ENCODE results near the gene DLG2. TPM values are rescaled to one million over a fixed set of nuclear protein-coding genes. Genes with fewer than 3 reads are reported as not detected.
"Not testable (repeated sequence)": the region's sequence is repeated elsewhere in the genome, so short reads cannot be mapped to it uniquely, and the experiment has no call there.

DLG2 gene
- polyA plus RNA-seq, 5 donors = 5.1 to 13.2 (median 8.4) TPM

- DNase-seq = no peak
Observed at GRCh38 chr11:85027346-85027745, 599.8 kb downstream of the DLG2 start.

- DNase-seq = no peak
Observed at GRCh38 chr11:85021058-85021457, 606.1 kb downstream of the DLG2 start.

- no peak for DNase-seq
Observed at GRCh38 chr11:84993386-84993785, 633.8 kb downstream of the DLG2 start.

GRCh38 chr11:84990141-84990540 is 637.0 kb downstream of the DLG2 start:
- no peak for DNase-seq

DNA sequence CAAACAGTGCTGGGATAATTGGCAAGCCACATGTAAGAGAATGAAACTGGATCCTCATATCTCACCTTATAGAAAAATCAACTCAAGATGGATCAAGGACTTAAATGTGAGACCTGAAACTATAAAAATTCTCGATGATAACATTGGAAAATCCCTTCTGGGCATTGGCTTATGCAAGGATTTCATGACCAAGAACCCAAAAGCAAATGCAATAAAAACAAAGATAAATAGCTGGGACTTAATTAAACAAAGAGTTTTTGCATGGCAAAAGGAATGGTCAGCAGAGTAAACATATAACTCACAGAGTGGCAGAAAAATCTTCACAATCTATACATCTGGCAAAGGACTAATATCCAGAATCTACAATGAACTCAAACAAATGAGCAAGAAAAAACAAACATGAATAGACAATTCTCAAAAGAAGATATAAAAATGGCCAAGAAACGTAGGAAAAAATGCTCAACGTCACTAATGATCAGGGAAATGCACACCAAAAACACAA is 639.4 kb downstream of the DLG2 start:
- DNase-seq = not testable (repeated sequence)

- DNase-seq = no peak
Observed at GRCh38 chr11:84981301-84981700, 645.8 kb downstream of the DLG2 start.

GRCh38 chr11:84969103-84969502 is 658.0 kb downstream of the DLG2 start:
- no peak for DNase-seq

- no peak for DNase-seq
Observed at GRCh38 chr11:84965484-84965883, 661.7 kb downstream of the DLG2 start.

GRCh38 chr11:84963240-84963639 is 663.9 kb downstream of the DLG2 start:
- no peak for DNase-seq

GRCh38 chr11:84962018-84962417 is 665.1 kb downstream of the DLG2 start:
- no peak for DNase-seq

DNA sequence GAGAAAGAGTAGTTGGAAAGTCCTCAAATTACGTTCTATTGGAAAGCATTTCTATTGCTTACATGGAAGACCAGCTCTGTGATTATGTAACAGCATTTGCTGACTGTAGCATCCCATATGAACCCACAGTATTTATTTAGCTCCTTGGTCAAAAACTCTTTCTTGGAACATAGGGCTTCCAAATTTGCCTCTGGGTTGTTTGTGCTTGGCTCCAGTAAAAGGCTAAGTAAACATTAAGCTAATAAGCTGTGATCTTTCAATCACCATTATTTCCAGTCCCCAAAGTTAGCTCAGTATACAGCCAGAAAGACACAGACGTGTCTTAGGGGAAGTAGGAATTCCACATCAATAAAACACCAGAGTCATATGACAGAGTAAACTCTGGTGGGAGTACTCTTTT is 668.8 kb downstream of the DLG2 start:
- no peak for DNase-seq

DNA sequence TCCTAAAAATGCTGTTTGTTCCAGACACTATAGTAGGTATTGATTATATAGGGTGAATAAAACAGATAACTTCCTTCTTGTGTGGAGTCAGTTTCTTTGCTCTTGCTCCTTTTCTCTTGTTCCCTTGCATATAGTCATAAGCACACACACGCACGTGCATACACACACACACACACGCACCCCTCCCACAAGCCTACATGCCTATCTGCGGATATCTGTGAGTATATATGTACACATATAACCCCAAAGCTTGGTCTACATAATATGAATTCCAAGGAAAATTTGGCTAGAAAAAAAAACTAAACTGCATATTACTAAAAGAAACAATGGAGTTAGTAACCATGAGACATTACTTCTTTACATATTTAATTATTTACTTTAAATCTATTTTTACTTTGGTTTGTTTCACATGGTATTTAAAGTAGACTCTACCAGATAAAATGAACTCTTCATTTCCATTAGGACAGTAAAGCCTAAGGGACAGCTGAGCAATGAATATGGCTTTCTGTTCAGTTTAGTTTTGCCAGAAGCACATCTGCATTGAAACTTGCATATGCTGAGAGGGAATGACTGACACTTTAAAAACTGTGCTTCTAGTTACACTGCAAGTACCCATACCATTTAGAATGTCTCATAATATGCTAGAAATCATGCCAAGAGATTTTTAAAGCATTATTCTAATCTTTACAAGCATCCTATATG is 676.4 kb downstream of the DLG2 start:
- no peak for DNase-seq

- no peak for DNase-seq
Observed at GRCh38 chr11:84947970-84948580, 679.1 kb downstream of the DLG2 start.

- DNase-seq = no peak
Observed at GRCh38 chr11:84947070-84947469, 680.1 kb downstream of the DLG2 start.

DNA sequence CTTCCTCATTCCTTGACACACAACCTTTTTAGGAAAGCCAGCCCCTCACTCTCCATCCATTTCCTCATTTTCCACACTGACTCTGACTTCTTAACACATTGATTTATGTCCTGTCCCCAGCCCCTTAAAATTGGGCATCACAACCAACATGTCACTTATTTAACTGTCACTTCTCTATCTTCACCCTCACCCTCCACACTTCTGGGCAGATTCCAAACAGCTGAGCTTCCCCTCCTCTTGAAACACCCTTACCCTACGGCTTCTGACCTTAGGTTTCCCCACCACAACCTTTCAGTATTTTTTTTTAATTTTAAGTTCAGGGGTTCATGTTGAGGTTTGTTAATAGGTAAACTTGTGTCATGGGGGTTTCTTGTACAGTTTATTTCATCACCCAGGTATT is 696.3 kb downstream of the DLG2 start:
- no peak for DNase-seq

- no peak for DNase-seq
Observed at GRCh38 chr11:84929738-84930137, 697.4 kb downstream of the DLG2 start.

DNA sequence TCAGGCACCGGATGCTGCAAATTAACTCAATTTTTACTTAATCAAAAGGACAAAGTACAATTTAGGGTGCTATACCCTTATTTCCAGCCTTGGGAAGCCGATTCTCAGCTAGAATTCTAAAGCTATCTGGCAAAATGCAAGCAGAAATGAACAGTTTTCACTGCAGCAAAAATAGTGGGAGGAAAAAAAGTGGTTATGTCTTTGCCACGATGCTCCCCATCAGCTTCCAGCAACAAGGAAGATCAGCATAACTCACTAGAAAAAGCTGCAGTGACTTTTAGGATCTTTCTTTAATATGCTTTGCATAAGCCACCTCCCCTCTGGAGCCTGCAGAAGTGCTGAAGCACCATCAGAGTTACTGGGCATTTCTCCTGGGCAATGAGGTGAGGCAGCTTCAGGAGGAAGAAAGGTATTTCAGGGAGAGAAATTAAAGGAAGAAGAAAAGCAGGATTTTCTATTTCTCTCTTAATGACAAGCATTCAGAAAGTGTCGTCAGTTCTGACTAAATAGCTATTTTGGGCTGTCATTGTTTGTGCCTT is 702.9 kb downstream of the DLG2 start:
- no peak for DNase-seq

DNA sequence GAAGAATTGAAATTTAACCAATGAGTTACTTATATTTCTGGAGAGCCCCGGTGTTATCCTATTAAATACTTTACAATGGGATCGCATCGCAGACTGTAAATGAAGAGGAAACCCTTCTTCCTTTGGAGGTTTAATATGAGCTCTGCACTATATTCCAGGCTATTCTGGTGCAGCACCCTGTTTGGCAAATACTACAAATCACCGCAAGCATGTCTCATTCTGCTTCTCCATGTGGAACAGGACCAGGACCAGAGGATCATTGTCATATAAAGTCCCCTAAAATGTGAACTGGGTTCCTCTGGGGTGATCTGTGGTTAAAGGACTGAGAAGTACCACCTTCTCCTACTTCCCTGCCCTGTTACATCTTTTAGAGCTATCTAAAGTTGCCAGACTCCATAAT is 703.7 kb downstream of the DLG2 start:
- no peak for DNase-seq

GRCh38 chr11:84922836-84923235 is 704.3 kb downstream of the DLG2 start:
- no peak for DNase-seq

DNA sequence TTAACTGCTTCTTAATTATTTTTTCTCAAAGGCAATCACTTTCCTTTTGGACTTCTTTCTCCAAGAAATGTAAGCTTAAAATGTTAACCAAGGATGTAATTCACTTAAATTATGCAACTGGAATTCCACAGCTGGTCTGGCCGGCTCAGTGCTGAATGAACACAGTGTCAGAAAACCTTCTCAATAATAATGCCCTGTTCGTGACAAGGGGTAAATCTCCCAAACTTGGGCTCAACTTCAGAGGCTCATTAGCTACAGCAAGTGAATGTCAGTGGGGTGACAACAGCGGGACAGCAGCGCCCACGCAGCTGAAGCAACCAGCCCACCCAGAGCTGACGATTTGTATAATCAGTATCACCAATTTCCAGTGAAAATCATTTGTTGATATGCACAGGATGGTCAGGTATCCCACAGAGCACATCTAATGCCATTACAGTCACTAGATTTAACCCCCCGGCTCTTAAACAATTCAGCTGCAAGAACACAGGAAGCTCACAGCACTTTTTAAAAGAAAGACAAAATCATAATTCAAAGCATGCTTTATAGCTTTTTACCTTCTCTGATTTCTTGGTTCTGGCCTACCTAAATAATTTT is 704.8 kb downstream of the DLG2 start:
- DNase-seq = no peak

- no peak for DNase-seq
Observed at GRCh38 chr11:84914511-84914910, 712.6 kb downstream of the DLG2 start.

GRCh38 chr11:84909740-84910139 is 717.4 kb downstream of the DLG2 start:
- DNase-seq = no peak

DNA sequence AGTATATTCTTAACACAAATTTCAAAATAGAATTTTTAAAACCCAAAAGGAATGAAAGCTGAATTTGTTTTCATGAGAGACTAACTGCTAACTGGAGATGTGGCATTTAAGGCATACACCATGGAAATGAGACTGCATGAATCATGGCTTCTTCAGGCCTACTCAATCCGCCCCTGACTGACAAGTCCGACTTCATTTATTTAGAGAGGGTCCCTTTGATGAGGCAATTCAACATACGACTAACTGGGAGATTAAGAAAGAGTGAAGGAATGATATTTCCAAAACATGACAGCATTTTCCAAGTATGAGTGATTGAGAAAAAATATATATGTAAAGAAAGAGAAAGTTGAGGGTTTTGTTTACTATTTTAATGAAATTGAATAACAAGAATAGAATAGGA is 720.1 kb downstream of the DLG2 start:
- no peak for DNase-seq
